ENCODE measurements around the gene SNX8. TPM values are rescaled to one million over a fixed set of nuclear protein-coding genes. Genes with fewer than 3 reads are reported as not detected.

SNX8 gene
- polyA plus RNA-seq, 1 donor = 50.8 TPM

DNA sequence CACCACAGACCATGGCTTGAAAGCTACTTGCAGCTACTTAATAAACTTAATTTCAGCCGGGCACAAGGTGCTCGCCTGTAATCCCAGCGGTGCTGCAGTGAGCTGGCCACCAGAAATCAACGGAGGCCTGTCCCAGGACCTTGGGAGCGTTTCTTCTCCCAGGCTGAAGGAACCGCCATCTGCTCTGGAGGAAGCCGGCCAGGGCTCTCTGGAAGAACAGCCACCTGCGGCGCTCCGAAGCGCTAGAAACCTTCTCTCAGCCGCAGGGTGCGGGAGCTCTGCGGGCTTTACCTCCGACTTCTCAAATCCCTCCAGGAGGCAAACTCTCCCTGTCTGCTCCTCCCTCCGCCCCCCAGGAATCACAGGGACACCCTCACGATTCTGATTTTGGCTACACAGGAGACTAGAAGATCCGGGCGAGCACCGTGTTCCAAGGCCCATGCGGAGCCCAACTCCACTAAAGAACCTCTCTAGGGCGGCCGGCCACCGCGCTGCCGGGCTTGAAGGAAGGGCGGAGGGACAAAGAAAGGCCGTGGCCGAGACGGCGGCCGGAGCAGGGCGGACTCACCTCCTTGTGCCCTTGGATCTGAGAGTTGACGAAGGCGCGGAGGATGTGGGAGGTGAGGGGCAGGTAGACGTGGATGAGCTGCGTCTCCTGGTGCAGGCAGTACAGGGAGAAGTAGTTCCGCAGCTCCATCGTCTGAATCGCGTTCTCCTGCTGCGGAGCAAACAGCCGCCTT is 57.8 kb downstream of the SNX8 start:
- no peaks in the 10 kb centered on the region for H3K4me1 ChIP-seq (ENCODE audit: control insufficient read depth, insufficient read depth, low read length)
- no peaks in the 10 kb centered on the region for H3K27me3 ChIP-seq (ENCODE audit: control insufficient read depth, insufficient read depth, low read length)
- H3K9me3 ChIP-seq (ENCODE audit: control insufficient read depth, low read depth, low read length) = no peaks in the 10 kb centered on the region
- H3K27ac ChIP-seq (ENCODE audit: low read length) = no peak overlapping the region
- no peak overlapping the region for H3K4me3 ChIP-seq (ENCODE audit: low read length)
- 80% methylated on average over 1 of the region's 44 CpGs for WGBS (ENCODE audit: insufficient coverage, low lambda C conversion rate)
- no peak for DNase-seq
- peaks cover 67% of the 10 kb centered on the region for H3K36me3 ChIP-seq (ENCODE audit: control insufficient read depth, insufficient read depth, low read length)

- Histone ChIP-seq H3K4me3 (ENCODE audit: low read length) (no peak overlapping the region), H3K36me3 (ENCODE audit: control insufficient read depth, insufficient read depth, low read length) (peaks cover 67% of the 10 kb centered on the region), H3K4me1 (ENCODE audit: control insufficient read depth, insufficient read depth, low read length) (no peaks in the 10 kb centered on the region), H3K27me3 (ENCODE audit: control insufficient read depth, insufficient read depth, low read length) (no peaks in the 10 kb centered on the region), H3K9me3 (ENCODE audit: control insufficient read depth, low read depth, low read length) (no peaks in the 10 kb centered on the region), H3K27ac (ENCODE audit: low read length) (no peak overlapping the region)
- no CpG with 5 or more reads among the region's 33 CpGs for WGBS (ENCODE audit: insufficient coverage, low lambda C conversion rate)
- no peak for DNase-seq
Observed at GRCh38 chr7:2255145-2256139, 58.8 kb downstream of the SNX8 start.

- Histone ChIP-seq H3K4me3 (ENCODE audit: low read length) (no peak overlapping the region), H3K36me3 (ENCODE audit: control insufficient read depth, insufficient read depth, low read length) (peaks cover 69% of the 10 kb centered on the region), H3K9me3 (ENCODE audit: control insufficient read depth, low read depth, low read length) (no peaks in the 10 kb centered on the region), H3K27ac (ENCODE audit: low read length) (no peak overlapping the region), H3K27me3 (ENCODE audit: control insufficient read depth, insufficient read depth, low read length) (no peaks in the 10 kb centered on the region), H3K4me1 (ENCODE audit: control insufficient read depth, insufficient read depth, low read length) (peaks cover 1% of the 10 kb centered on the region)
- WGBS (ENCODE audit: insufficient coverage, low lambda C conversion rate) = no CpG with 5 or more reads among the region's 31 CpGs
- DNase-seq = no peak
Observed at GRCh38 chr7:2254429-2255144, 59.7 kb downstream of the SNX8 start.

- no peaks in the 10 kb centered on the region for H3K27me3 ChIP-seq (ENCODE audit: control insufficient read depth, insufficient read depth, low read length)
- no peak overlapping the region for H3K27ac ChIP-seq (ENCODE audit: low read length)
- DNase-seq = no peak
- H3K4me1 ChIP-seq (ENCODE audit: control insufficient read depth, insufficient read depth, low read length) = peaks cover 3% of the 10 kb centered on the region
- H3K9me3 ChIP-seq (ENCODE audit: control insufficient read depth, low read depth, low read length) = no peaks in the 10 kb centered on the region
- WGBS (ENCODE audit: insufficient coverage, low lambda C conversion rate) = no CpG with 5 or more reads among the region's 32 CpGs
- peaks cover 63% of the 10 kb centered on the region for H3K36me3 ChIP-seq (ENCODE audit: control insufficient read depth, insufficient read depth, low read length)
- no peak overlapping the region for H3K4me3 ChIP-seq (ENCODE audit: low read length)
Observed at GRCh38 chr7:2253525-2254244, 60.6 kb downstream of the SNX8 start.

DNA sequence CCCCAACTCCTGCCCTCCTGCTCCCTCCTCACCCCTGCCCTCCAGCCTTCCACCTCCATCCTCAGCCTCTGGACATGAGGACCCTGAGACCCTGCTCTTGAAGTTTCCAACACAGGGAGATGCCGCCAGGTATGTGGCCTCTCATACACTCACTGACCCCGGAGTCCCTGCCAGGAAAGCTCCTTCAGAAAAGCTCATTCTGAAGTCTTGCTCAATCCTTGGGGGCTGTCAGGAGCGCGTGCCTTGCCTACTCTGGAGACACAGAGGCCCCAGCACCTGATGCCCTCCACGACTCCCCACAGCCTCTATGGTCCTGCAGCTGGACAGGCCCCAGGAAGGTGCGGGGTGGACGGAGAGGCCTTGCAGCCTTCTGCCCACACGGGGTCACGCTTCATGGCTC is 61.2 kb downstream of the SNX8 start:
- no peak for DNase-seq
- Histone ChIP-seq H3K4me3 (ENCODE audit: low read length) (no peak overlapping the region), H3K36me3 (ENCODE audit: control insufficient read depth, insufficient read depth, low read length) (peaks cover 58% of the 10 kb centered on the region)

GRCh38 chr7:2251841-2252771 is 62.1 kb downstream of the SNX8 start:
- Histone ChIP-seq H3K9me3 (ENCODE audit: control insufficient read depth, low read depth, low read length) (no peaks in the 10 kb centered on the region), H3K4me3 (ENCODE audit: low read length) (no peak overlapping the region), H3K36me3 (ENCODE audit: control insufficient read depth, insufficient read depth, low read length) (peaks cover 52% of the 10 kb centered on the region), H3K27me3 (ENCODE audit: control insufficient read depth, insufficient read depth, low read length) (no peaks in the 10 kb centered on the region), H3K27ac (ENCODE audit: low read length) (no peak overlapping the region), H3K4me1 (ENCODE audit: control insufficient read depth, insufficient read depth, low read length) (peaks cover 3% of the 10 kb centered on the region)
- DNase-seq = no peak
- WGBS (ENCODE audit: insufficient coverage, low lambda C conversion rate) = no CpG with 5 or more reads among the region's 24 CpGs

More for the DNA sequence above, 61.2 kb downstream of the SNX8 start:
- Histone ChIP-seq H3K9me3 (ENCODE audit: control insufficient read depth, low read depth, low read length) (no peaks in the 10 kb centered on the region), H3K27me3 (ENCODE audit: control insufficient read depth, insufficient read depth, low read length) (no peaks in the 10 kb centered on the region), H3K4me1 (ENCODE audit: control insufficient read depth, insufficient read depth, low read length) (peaks cover 3% of the 10 kb centered on the region), H3K27ac (ENCODE audit: low read length) (no peak overlapping the region)
- WGBS (ENCODE audit: insufficient coverage, low lambda C conversion rate) = no CpG with 5 or more reads among the region's 9 CpGs

DNA sequence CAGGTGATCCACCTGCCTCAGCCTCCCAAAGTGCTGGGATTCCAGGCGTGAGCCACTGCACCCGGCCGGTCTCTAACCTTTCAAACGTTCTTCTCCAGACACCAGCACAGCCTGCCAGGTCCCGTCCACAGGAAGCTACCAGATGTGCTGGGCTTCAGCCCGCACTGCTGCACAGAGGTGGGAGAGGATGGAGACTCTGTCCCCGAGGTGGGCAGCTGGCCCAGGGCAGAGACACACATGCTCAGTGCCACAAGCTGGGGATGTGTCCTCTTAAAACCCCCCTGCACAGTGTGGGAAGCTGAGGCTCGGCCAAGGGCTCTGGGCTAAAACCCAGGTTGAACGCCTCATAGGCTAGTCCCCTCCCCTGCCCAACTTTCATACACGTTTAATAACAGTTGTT is 62.9 kb downstream of the SNX8 start:
- Histone ChIP-seq H3K36me3 (ENCODE audit: control insufficient read depth, insufficient read depth, low read length) (peaks cover 45% of the 10 kb centered on the region), H3K27ac (ENCODE audit: low read length) (no peak overlapping the region), H3K4me3 (ENCODE audit: low read length) (no peak overlapping the region), H3K4me1 (ENCODE audit: control insufficient read depth, insufficient read depth, low read length) (peaks cover 3% of the 10 kb centered on the region), H3K9me3 (ENCODE audit: control insufficient read depth, low read depth, low read length) (no peaks in the 10 kb centered on the region), H3K27me3 (ENCODE audit: control insufficient read depth, insufficient read depth, low read length) (no peaks in the 10 kb centered on the region)
- WGBS (ENCODE audit: insufficient coverage, low lambda C conversion rate) = no CpG with 5 or more reads among the region's 10 CpGs
- DNase-seq = no peak

- Histone ChIP-seq H3K4me3 (ENCODE audit: low read length) (no peak overlapping the region), H3K27me3 (ENCODE audit: control insufficient read depth, insufficient read depth, low read length) (no peaks in the 10 kb centered on the region), H3K27ac (ENCODE audit: low read length) (no peak overlapping the region), H3K9me3 (ENCODE audit: control insufficient read depth, low read depth, low read length) (no peaks in the 10 kb centered on the region), H3K36me3 (ENCODE audit: control insufficient read depth, insufficient read depth, low read length) (peaks cover 31% of the 10 kb centered on the region), H3K4me1 (ENCODE audit: control insufficient read depth, insufficient read depth, low read length) (peaks cover 3% of the 10 kb centered on the region)
- no CpG with 5 or more reads among the region's 27 CpGs for WGBS (ENCODE audit: insufficient coverage, low lambda C conversion rate)
- DNase-seq = no peak
Observed at GRCh38 chr7:2249744-2250323, 64.4 kb downstream of the SNX8 start.
